SIG-M5 treated with dmso at 0.1 percent for 504 hours (cell line): Measurements from ENCODE around the gene CD53.
A peak's percentile ranks its signal among the peaks of the same experiment; 100 is the strongest.
"Not testable (repeated sequence)": the region's sequence is repeated elsewhere in the genome, so short reads cannot be mapped to it uniquely, and the experiment has no call there.

Source experiments
- DNase-seq: peaks from one replicate; lab custom pipeline; 2025; ENCODE audit not compliant: unreplicated experiment; lab: John Stamatoyannopoulos, UW

The CD53 gene

GRCh38 chr1:110914676-110915075 lies 41.7 kb downstream of the CD53 start:
- no peak for DNase-seq

GRCh38 chr1:110915804-110916203 lies 42.9 kb downstream of the CD53 start:
- DNase-seq, result no peak

DNA sequence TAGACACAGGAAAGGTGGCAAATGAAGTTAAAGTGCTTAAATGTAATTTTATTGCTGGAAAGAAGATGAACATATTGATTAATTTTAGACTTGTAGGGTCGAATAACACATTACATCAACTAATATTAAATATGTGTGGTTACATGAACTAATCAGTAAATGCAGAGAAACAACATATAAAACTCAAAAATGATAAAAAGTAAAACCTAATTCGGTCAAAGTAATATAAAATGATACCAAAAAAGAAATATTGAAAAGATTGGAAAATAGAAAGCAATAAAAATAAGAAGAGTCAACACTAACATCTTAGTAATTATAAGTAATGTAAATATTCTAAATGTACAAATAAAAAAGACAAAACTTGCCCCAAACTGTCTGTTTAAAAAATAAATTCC lies 43.3 kb downstream of the CD53 start:
- DNase-seq, result no peak

GRCh38 chr1:110916669-110917306 lies 43.8 kb downstream of the CD53 start:
- peak; percentile 67 for DNase-seq

DNA sequence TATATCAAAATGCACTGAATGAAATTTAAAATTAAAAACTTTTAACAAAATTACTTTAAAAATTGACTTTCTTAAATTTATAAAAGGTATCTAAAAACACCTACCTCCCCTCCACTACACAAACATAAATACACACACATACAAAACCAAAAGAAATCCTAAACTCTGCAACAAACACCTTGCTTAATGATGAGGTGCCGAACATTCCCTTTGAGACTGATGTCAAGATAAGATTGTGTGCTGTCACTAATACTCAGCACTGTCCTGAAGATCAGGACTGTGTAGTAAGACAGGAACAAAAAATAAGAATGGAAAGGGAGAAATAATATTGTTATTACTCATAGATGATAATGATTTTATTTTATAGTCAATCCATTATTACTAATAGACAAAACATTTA lies 45.1 kb downstream of the CD53 start:
- no peak for DNase-seq

DNA sequence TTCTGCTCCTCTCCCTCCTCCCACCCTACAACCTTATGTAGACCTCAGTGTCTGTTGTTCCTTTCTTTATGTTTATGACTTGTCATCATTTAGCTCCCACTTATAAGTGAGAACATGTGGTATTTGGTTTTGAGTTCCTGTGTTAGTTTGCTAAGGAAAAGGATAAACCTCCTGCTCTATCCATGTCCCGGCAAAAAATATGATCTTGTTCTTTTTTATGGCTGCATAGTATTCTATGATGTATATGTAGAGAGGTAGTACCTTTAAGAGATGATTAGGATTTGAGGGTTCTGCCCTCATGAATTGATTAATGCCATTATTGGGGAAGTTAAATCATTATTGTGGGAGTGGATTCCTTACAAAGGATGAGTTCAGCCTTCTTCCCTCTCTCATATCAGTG lies 49.0 kb downstream of the CD53 start:
- no peak for DNase-seq

- no peak for DNase-seq
These were observed 54.6 kb downstream of the CD53 start for GRCh38 chr1:110927484-110928075.

DNA sequence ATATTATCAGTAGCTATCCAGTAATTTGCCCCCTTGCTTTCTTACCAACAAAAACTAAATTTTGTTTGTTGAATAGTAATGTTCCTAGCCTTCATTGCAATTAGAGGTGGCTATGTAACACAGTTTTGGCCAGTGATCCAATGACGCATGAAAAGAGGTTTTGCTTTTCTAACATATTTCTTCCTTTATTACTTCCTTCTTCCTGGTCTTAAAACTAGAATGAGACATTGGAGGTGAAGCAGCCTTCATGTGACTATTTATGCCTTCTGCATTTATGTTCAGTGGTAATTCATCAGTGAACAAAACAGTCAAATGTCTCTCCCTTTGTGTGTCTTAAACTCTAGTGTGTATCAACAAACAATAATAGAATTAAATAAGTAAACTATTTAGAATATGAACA lies 55.2 kb downstream of the CD53 start:
- no peak for DNase-seq

- no peak for DNase-seq
These were observed 56.0 kb downstream of the CD53 start for GRCh38 chr1:110928904-110929303.

DNA sequence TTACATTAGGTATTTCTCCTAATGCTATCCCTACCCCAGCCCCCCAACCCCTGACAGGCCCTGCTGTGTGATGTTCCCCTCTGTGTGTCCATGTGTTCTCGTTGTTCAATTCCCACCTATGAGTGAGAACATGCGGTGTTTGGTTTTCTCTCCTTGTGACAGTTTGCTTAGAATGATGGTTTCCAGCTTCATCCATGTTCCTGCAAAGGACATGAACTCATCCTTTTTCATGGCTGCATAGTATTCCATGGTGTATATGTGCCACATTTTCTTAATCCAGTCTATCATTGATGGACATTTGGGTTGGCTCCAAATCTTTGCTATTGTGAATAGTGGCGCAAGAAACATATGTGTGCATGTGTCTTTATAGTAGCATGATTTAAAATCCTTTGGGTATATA lies 58.1 kb downstream of the CD53 start:
- DNase-seq, result not testable (repeated sequence)

GRCh38 chr1:110936567-110936966 lies 63.6 kb downstream of the CD53 start:
- DNase-seq, result no peak

GRCh38 chr1:110944806-110945205 lies 71.9 kb downstream of the CD53 start:
- no peak for DNase-seq

DNA sequence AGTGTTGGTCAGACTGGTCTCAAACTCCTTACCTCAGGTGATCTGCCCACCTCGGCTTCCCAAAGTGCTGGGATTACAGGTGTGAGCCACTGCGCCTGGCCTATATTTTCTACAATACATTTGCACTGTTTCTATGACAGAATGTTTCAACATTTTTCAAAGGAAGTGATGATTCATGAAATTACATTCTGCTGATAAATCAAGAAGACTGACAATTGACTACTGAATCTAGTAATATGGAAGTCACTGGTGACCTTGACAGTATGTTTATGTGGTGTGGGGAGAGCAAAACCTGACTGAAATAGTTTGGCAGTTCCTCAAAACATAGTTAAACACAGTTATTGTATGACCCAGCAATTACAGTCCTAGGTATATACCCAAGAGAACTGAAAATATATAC lies 72.7 kb downstream of the CD53 start:
- DNase-seq, result no peak

- DNase-seq, result peak; percentile 66
These were observed 75.3 kb downstream of the CD53 start for GRCh38 chr1:110948038-110948810.
